ENCODE data around the gene SPATA25.

SPATA25 gene

DNA sequence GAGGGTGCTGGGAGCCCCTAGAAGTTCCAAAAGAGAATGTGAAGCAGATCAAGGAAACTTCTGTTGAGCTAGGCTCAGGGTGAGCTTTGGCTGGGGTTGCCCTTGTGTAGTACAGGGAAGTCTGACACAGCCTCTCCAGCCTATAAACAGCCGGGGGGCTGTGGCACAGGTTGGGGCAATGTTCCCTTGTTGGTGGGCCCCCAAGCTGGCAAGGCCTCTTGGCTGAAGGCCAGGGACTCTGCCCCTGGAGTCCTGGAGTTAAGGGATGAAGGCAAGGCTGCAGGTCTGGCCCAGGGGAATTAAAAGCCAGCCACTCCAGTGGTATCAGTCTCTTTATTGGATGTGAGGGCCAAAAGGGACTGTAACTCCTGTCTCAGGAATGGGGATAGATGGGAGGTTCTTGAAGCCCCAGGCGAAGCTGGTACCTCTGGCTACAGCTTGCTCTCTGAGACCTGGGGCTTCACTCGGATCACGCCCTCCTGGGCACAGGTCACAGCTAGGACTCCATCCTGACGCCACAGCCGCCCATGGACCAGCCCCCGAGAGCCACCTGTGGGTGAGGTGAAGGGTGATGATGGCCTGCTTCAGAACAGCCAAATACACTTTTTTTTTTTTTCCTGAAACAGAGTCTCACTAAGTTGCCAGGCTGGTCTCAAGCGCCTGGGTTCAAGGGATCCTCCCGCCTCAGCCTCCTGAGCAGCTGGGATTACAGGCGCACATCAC is 45.9 kb downstream of the SPATA25 start:
- no peak for DNase-seq (ENCODE audit: low read depth)
- TF ChIP-seq, protein P1, sequence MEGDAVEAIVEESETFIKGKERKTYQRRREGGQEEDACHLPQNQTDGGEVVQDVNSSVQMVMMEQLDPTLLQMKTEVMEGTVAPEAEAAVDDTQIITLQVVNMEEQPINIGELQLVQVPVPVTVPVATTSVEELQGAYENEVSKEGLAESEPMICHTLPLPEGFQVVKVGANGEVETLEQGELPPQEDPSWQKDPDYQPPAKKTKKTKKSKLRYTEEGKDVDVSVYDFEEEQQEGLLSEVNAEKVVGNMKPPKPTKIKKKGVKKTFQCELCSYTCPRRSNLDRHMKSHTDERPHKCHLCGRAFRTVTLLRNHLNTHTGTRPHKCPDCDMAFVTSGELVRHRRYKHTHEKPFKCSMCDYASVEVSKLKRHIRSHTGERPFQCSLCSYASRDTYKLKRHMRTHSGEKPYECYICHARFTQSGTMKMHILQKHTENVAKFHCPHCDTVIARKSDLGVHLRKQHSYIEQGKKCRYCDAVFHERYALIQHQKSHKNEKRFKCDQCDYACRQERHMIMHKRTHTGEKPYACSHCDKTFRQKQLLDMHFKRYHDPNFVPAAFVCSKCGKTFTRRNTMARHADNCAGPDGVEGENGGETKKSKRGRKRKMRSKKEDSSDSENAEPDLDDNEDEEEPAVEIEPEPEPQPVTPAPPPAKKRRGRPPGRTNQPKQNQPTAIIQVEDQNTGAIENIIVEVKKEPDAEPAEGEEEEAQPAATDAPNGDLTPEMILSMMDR (conservative IDR thresholded peaks at IDR 0.05; ENCODE audit: low read length), result no peak
- H3K4me3 ChIP-seq (ENCODE audit: low read length), result no peak overlapping the region

GRCh38 chr20:45840700-45841198 is 46.7 kb downstream of the SPATA25 start:
- DNase-seq (ENCODE audit: low read depth), result no peak
- TF ChIP-seq, protein P1 (conservative IDR thresholded peaks at IDR 0.05; ENCODE audit: low read length), result no peak
- no peak overlapping the region for H3K4me3 ChIP-seq (ENCODE audit: low read length)

DNA sequence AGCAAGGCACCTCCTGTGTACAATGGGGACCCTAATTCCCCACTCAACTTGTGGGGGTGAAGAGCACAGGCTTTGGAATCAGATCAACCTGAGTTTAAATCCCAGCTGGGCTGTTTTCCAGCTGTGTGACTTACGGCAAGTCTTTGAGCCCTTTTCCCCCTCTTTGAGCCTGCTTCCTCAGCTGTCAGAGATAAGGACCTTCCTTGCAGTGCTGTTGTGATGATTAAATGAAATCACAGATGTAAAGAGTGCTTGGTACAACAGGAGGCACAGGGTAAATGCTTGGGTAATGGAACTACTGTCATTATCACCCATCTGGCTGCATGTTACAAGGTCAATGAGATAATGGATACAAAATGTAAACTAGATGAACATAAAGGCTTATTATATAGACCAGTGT is 50.6 kb downstream of the SPATA25 start:
- TF ChIP-seq, protein P1 (conservative IDR thresholded peaks at IDR 0.05; ENCODE audit: low read length), result no peak
- peak overlapping the region; percentile 24 for H3K4me3 ChIP-seq (ENCODE audit: low read length)
- no peak for DNase-seq (ENCODE audit: low read depth)

Data from AG10803 (cell line).